CD4-positive, CD25-positive, alpha-beta regulatory T cell (primary cell): ENCODE measurements around the gene ASXL2. TPM values are rescaled to one million over a fixed set of nuclear protein-coding genes. Genes with fewer than 3 reads are reported as not detected.

Experiments
- ATAC-seq, 2 donors: fragments of 150-1000 bp; cut with Tn5 transposase; one replicate each; pipeline ENCODE4 v1.10.0; 2021; ENCODE audit warnings: low read depth in 2 of 2, moderate number of reproducible peaks in 2 of 2, moderate library complexity in 1 of 2
- DNase-seq, 3 donors: peaks; one replicate each; pipeline versions ENCODE4 v3.0.0 to v3.0.0-alpha.2; 2012 to 2022; ENCODE audit warnings: mixed read lengths in 1 of 3
- H3K27ac ChIP-seq: one replicate; pipeline ENCODE4 v1.7.0; 2013; ENCODE audit warnings: mild to moderate bottlenecking, low read length; ENCODE audit not compliant: insufficient read depth, poor library complexity, severe bottlenecking
- H3K27me3 ChIP-seq: one replicate; pipeline ENCODE4 v1.7.0; 2013; ENCODE audit warnings: low read length; ENCODE audit not compliant: control insufficient read depth, insufficient read depth
- H3K36me3 ChIP-seq: one replicate; pipeline ENCODE4 v1.7.0; 2013; ENCODE audit warnings: mild to moderate bottlenecking, low read length, moderate library complexity; ENCODE audit not compliant: control insufficient read depth, insufficient read depth
- H3K4me1 ChIP-seq: 2 replicates; pipeline ENCODE4 v1.7.0; 2013; ENCODE audit warnings: mild to moderate bottlenecking, low read length; ENCODE audit not compliant: insufficient read depth, control insufficient read depth, poor library complexity, severe bottlenecking
- H3K4me3 ChIP-seq: one replicate; pipeline ENCODE4 v1.7.0; 2013; ENCODE audit warnings: low read depth, mild to moderate bottlenecking, low read length, moderate library complexity
- H3K9me3 ChIP-seq, 2 experiments: 1 replicate in 1 of 2; 2 replicates in 1 of 2; pipeline ENCODE4 v1.7.0; 2013; ENCODE audit warnings: low read length in 2 of 2, mild to moderate bottlenecking in 1 of 2, moderate library complexity in 1 of 2; ENCODE audit not compliant: control insufficient read depth in 2 of 2
- H3K27ac Mint-ChIP-seq, 3 donors: one replicate each; pipeline ENCODE4 v1.8.0; 2020 to 2022; ENCODE audit warnings: mild to moderate bottlenecking in 3 of 3, mixed read lengths in 3 of 3, moderate library complexity in 2 of 3
- H3K27me3 Mint-ChIP-seq: one replicate; pipeline ENCODE4 v1.8.0; 2022; ENCODE audit warnings: mild to moderate bottlenecking, mixed read lengths
- H3K36me3 Mint-ChIP-seq: one replicate; pipeline ENCODE4 v1.8.0; 2020; ENCODE audit warnings: mixed read lengths
- H3K4me1 Mint-ChIP-seq, 4 donors: one replicate each; pipeline ENCODE4 v1.8.0; 2020 to 2022; ENCODE audit warnings: mixed read lengths in 4 of 4, mild to moderate bottlenecking in 1 of 4
- H3K4me3 Mint-ChIP-seq, 4 donors: one replicate each; pipeline ENCODE4 v1.8.0; 2020 to 2022; ENCODE audit warnings: mild to moderate bottlenecking in 4 of 4, mixed read lengths in 4 of 4, moderate library complexity in 3 of 4
- H3K9me3 Mint-ChIP-seq, 7 donors: one replicate each; pipeline ENCODE4 v1.8.0; 2020 to 2022; ENCODE audit warnings: mixed read lengths in 7 of 7, mild to moderate bottlenecking in 3 of 7, moderate library complexity in 2 of 7
- polyA plus RNA-seq, 4 donors: library from polyadenylated mRNA; unstranded; fragments of 300-500 nt; fragmentation: Illumina TruSeq; gene quantifications; one replicate each; pipeline ENCODE4 v1.2.3, GENCODE V29; 2021
- total RNA-seq: library from RNA; stranded (reverse); gene quantifications from one replicate; pipeline ENCODE4 v1.2.3, GENCODE V29; 2022

The ASXL2 gene
- total and polyA plus RNA-seq, 5 donors from 2014 or later, result 6.8 to 48.6 (median 8.2) TPM

GRCh38 chr2:25845843-25846505 lies 32.3 kb downstream of the ASXL2 start:
- Histone ChIP-seq H3K4me3 (no peak overlapping the region), H3K36me3 (peaks cover 30% of the 10 kb centered on the region), H3K4me1 (peaks cover 4% of the 10 kb centered on the region), H3K27me3 (no peaks in the 10 kb centered on the region), H3K9me3 (no peaks in the 10 kb centered on the region), H3K27ac (no peak overlapping the region)
- no peak overlapping the region for H3K27ac Mint-ChIP-seq
- ATAC-seq (no peak), DNase-seq (no peak)
- H3K9me3 Mint-ChIP-seq, result peaks cover 0 to 3% (median 0%) of the 10 kb centered on the region in 7 donors
- H3K27me3 Mint-ChIP-seq, result no peaks in the 10 kb centered on the region
- H3K4me3 Mint-ChIP-seq, result no peak overlapping the region
- peaks cover 18% of the 10 kb centered on the region for H3K36me3 Mint-ChIP-seq
- H3K4me1 Mint-ChIP-seq, result peaks cover 7 to 16% (median 14%) of the 10 kb centered on the region in 4 donors

DNA sequence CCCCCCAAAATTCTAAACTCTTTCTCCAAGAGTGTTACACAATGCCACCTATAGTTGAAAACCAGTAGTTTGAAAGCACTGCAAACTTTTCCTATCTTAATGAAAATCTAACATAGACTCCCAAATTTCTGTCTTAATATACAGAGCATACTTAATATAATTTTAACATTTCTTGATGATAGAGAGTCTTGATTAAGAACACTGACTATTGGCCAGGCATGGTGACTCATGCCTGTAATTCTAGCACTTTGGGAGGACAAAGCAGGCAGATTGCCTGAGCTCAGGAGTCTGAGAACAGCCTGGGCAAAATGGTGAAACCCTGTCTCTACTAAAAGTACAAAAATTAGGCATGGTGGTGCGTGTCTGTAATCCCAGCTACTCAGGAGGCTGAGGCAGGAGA lies 34.2 kb downstream of the ASXL2 start:
- peaks cover 42% of the 10 kb centered on the region for H3K36me3 ChIP-seq
- H3K4me1 Mint-ChIP-seq, result peaks cover 8 to 15% (median 11%) of the 10 kb centered on the region in 4 donors

DNA sequence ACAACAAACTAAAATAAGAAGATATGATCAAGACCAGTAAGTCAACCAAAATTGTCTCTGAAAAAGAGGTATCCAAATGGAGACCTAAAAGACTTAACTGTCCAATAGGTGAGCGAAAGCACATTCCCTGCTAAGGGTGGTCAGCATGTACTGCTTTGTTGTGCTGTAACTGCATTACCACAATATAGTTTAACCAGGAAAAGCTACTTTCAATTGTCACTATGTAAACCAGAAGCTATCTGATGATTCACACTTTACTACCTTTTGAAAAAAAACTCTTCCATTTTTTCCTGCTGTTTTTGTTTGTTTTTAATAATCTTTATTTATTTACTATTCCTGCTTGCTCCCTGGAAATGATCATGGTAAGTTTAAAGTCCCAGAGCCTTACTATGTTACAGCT lies 36.1 kb downstream of the ASXL2 start:
- no peak overlapping the region for H3K27ac ChIP-seq
- H3K36me3 ChIP-seq, result peaks cover 42% of the 10 kb centered on the region
- H3K4me1 ChIP-seq, result no peaks in the 10 kb centered on the region
- H3K27me3 Mint-ChIP-seq, result no peaks in the 10 kb centered on the region
- peaks cover 24% of the 10 kb centered on the region for H3K36me3 Mint-ChIP-seq
- no peaks in the 10 kb centered on the region for H3K27me3 ChIP-seq
- no peaks in the 10 kb centered on the region for H3K9me3 ChIP-seq
- DNase-seq (no peak), ATAC-seq (no peak)
- no peak overlapping the region for H3K4me3 Mint-ChIP-seq
- H3K27ac Mint-ChIP-seq, result no peak overlapping the region
- H3K4me1 Mint-ChIP-seq, result peaks cover 12 to 23% (median 16%) of the 10 kb centered on the region in 4 donors
- H3K9me3 Mint-ChIP-seq, result peaks cover 0 to under 1% (median 0%) of the 10 kb centered on the region in 7 donors
- no peak overlapping the region for H3K4me3 ChIP-seq

More for the DNA sequence above, 34.2 kb downstream of the ASXL2 start:
- H3K27me3 ChIP-seq, result no peaks in the 10 kb centered on the region
- no peaks in the 10 kb centered on the region for H3K27me3 Mint-ChIP-seq
- no peaks in the 10 kb centered on the region for H3K4me1 ChIP-seq
- no peak overlapping the region for H3K4me3 ChIP-seq
- H3K9me3 Mint-ChIP-seq, result peaks cover 0 to 3% (median 0%) of the 10 kb centered on the region in 7 donors
- ATAC-seq, result no peak
- no peak overlapping the region for H3K27ac ChIP-seq
- peaks cover 25% of the 10 kb centered on the region for H3K36me3 Mint-ChIP-seq
- no peak overlapping the region for H3K27ac Mint-ChIP-seq
- no peak for DNase-seq
- no peaks in the 10 kb centered on the region for H3K9me3 ChIP-seq
- no peak overlapping the region for H3K4me3 Mint-ChIP-seq

- no peaks in the 10 kb centered on the region for H3K27me3 Mint-ChIP-seq
- H3K9me3 Mint-ChIP-seq, result no peaks in the 10 kb centered on the region
- DNase-seq (no peak), ATAC-seq (no peak)
- Histone ChIP-seq H3K4me1 (no peaks in the 10 kb centered on the region), H3K4me3 (no peak overlapping the region), H3K36me3 (peaks cover 20% of the 10 kb centered on the region), H3K27ac (no peak overlapping the region), H3K9me3 (no peaks in the 10 kb centered on the region), H3K27me3 (no peaks in the 10 kb centered on the region)
- H3K4me1 Mint-ChIP-seq, result peaks cover 13 to 39% (median 26%) of the 10 kb centered on the region in 4 donors
- peaks cover 17% of the 10 kb centered on the region for H3K36me3 Mint-ChIP-seq
- H3K27ac Mint-ChIP-seq, result no peak overlapping the region
- no peak overlapping the region for H3K4me3 Mint-ChIP-seq
Observed at GRCh38 chr2:25838152-25838756, 40.0 kb downstream of the ASXL2 start.

DNA sequence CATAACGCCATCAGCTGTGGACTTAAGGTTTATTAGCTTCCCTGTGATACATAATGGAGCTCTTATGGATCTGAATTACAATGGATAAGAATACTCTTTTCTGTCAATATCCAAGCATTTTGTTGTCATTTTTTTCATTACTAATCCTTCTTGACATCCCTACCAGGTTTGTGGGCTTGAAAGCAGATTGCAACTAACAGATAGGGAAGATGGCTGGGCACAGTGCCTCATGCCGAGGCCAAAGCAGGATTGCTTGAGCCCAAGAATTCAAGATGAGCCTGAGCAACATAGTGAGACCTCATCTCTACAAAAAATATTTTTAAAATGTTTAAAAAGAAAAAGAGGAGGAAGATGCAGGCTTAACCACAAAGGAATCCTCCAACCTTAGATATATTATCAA lies 42.4 kb downstream of the ASXL2 start:
- H3K27me3 Mint-ChIP-seq, result no peaks in the 10 kb centered on the region
- ATAC-seq (no peak), DNase-seq (no peak)
- Histone ChIP-seq H3K4me3 (no peak overlapping the region), H3K9me3 (peaks cover 0 to 2% of the 10 kb centered on the region in 2 experiments), H3K4me1 (peaks cover 8% of the 10 kb centered on the region), H3K27me3 (no peaks in the 10 kb centered on the region), H3K36me3 (peaks cover 21% of the 10 kb centered on the region), H3K27ac (no peak overlapping the region)
- H3K4me3 Mint-ChIP-seq, result no peak overlapping the region
- H3K27ac Mint-ChIP-seq, result no peak overlapping the region
- peaks cover 27% of the 10 kb centered on the region for H3K36me3 Mint-ChIP-seq
- peaks cover 29 to 58% (median 43%) of the 10 kb centered on the region in 4 donors for H3K4me1 Mint-ChIP-seq
- peaks cover 0 to 7% (median 4%) of the 10 kb centered on the region in 7 donors for H3K9me3 Mint-ChIP-seq

DNA sequence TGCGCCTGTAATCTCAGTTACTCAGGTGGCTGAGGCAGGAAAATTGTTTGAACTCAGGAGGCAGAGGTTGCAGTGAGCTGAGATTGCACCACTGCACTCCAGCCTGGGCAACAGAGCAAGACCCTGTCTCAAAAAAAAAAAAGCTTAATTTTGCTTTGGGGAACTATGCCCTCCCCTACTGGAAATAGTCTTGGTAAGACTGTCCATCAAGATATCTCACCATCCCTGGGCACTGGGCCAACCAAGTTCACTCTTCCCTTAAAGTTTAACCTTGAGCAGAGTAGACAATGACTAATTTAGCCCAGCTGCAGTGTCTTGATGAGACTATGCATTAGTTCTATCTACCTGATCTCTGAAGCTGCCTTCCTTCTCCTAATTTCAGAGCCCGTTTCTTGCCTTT lies 44.7 kb downstream of the ASXL2 start:
- peak overlapping the region in 1 of 3 donors; percentile 2 for H3K27ac Mint-ChIP-seq
- no peak for DNase-seq
- no peaks in the 10 kb centered on the region for H3K27me3 Mint-ChIP-seq
- H3K9me3 Mint-ChIP-seq, result peaks cover 0 to 7% (median 4%) of the 10 kb centered on the region in 7 donors
- Histone ChIP-seq H3K27ac (no peak overlapping the region), H3K4me3 (no peak overlapping the region), H3K4me1 (peaks cover 8% of the 10 kb centered on the region), H3K27me3 (no peaks in the 10 kb centered on the region), H3K36me3 (peaks cover 11% of the 10 kb centered on the region), H3K9me3 (peaks cover 0 to 2% of the 10 kb centered on the region in 2 experiments)
- H3K4me1 Mint-ChIP-seq, result peaks cover 28 to 61% (median 50%) of the 10 kb centered on the region in 4 donors
- H3K4me3 Mint-ChIP-seq, result no peak overlapping the region
- H3K36me3 Mint-ChIP-seq, result peaks cover 23% of the 10 kb centered on the region
- ATAC-seq, result no peak

- no peak for DNase-seq
- Mint-ChIP-seq H3K36me3 (peaks cover 23% of the 10 kb centered on the region), H3K4me1 (peaks cover 28 to 56% (median 46%) of the 10 kb centered on the region in 4 donors), H3K27ac (no peak overlapping the region), H3K4me3 (no peak overlapping the region), H3K9me3 (peaks cover 0 to 7% (median 4%) of the 10 kb centered on the region in 7 donors), H3K27me3 (no peaks in the 10 kb centered on the region)
- no peak for ATAC-seq
- peaks cover 0 to 2% of the 10 kb centered on the region in 2 experiments for H3K9me3 ChIP-seq
- no peak overlapping the region for H3K4me3 ChIP-seq
- no peaks in the 10 kb centered on the region for H3K27me3 ChIP-seq
- peaks cover 8% of the 10 kb centered on the region for H3K4me1 ChIP-seq
- H3K36me3 ChIP-seq, result peaks cover 11% of the 10 kb centered on the region
- H3K27ac ChIP-seq, result no peak overlapping the region
Observed at GRCh38 chr2:25832897-25833296, 45.4 kb downstream of the ASXL2 start.
